Measurements from ENCODE around the gene TEC. TPM values are rescaled to one million over a fixed set of nuclear protein-coding genes. Genes with fewer than 3 reads are reported as not detected.

TEC gene
- total and polyA plus RNA-seq, 2 donors from 2014 or later = 1.1 to 5.9 TPM

GRCh38 chr4:48085821-48086589, 183.6 kb downstream of the TEC start:
- DNase-seq (no peak), FAIRE-seq (no peak)
- intact Hi-C loops (cut with DNase I) = no loop called here
- Histone ChIP-seq H3K4me3 (ENCODE audit: low read length in 3 of 3) (no peak overlapping the region), H3K9ac (ENCODE audit: low read length in 3 of 3) (no peak overlapping the region), H3K9me3 (ENCODE audit: control insufficient read depth in 2 of 3, insufficient read depth in 1 of 3, low read length in 3 of 3) (no peaks in the 10 kb centered on the region), H3K27me3 (ENCODE audit: control insufficient read depth, insufficient read depth, low read length) (no peaks in the 10 kb centered on the region), H3K36me3 (ENCODE audit: control insufficient read depth in 2 of 3, insufficient read depth in 3 of 3, low read length in 3 of 3) (no peaks in the 10 kb centered on the region), H3K4me1 (ENCODE audit: control insufficient read depth in 2 of 3, insufficient read depth in 2 of 3, low read depth in 1 of 3, low read length in 3 of 3) (no peaks in the 10 kb centered on the region), H3K27ac (ENCODE audit: low read depth in 2 of 2, low read length in 2 of 2) (no peak overlapping the region)
- no peak for TF ChIP-seq CTCF (IDR thresholded peaks at IDR 0.05; ENCODE audit: borderline replicate concordance, extremely low read depth, insufficient read depth)

Other genes with a start within 250 kb of the TEC start
- gene TXK, start 135.6 kb downstream of the TEC start, total RNA-seq = 7.9 TPM
- 0.26 TPM for gene TXK, start 135.6 kb downstream of the TEC start, polyA plus RNA-seq (ENCODE audit: insufficient read depth, low read depth, low replicate concordance)
- 69.1 TPM for gene SLAIN2, start 71.7 kb upstream of the TEC start, total RNA-seq
- gene SLAIN2, start 71.7 kb upstream of the TEC start, polyA plus RNA-seq (ENCODE audit: insufficient read depth, low read depth, low replicate concordance) = 23.6 TPM
- gene SLC10A4, start 213.5 kb upstream of the TEC start, total RNA-seq = 0.13 TPM
- gene SLC10A4, start 213.5 kb upstream of the TEC start, polyA plus RNA-seq (ENCODE audit: insufficient read depth, low read depth, low replicate concordance) = not detected
- gene ZAR1, start 220.4 kb upstream of the TEC start, total RNA-seq = not detected
- not detected for gene ZAR1, start 220.4 kb upstream of the TEC start, polyA plus RNA-seq (ENCODE audit: insufficient read depth, low read depth, low replicate concordance)